ENCODE data around the gene FCHSD1. TPM values are rescaled to one million over a fixed set of nuclear protein-coding genes. Genes with fewer than 3 reads are reported as not detected.
A peak's percentile ranks its signal among the peaks of the same experiment; 100 is the strongest.

Gene FCHSD1
- total and polyA plus RNA-seq, 10 of the 15 experiments (the other 5 are each of a cell fraction or from before 2014, with no cell fraction given) = 0.97 to 22.8 (median 10.7) TPM

GRCh38 chr5:141636413-141637122 lies 14.7 kb downstream of the FCHSD1 start, which contains the start of the genes HDAC3 and RELL2 (continued):
- TF ChIP-seq BCL3 (IDR thresholded peaks at IDR 0.05; ENCODE audit: borderline replicate concordance, insufficient read depth, low read depth, low read length, poor library complexity, severe bottlenecking) = no peak
- TF ChIP-seq RAD21 (IDR thresholded peaks at IDR 0.05; ENCODE audit: insufficient read depth, low read depth, low read length) = no peak
- TF ChIP-seq DPF2 (IDR thresholded peaks at IDR 0.05) = peak; percentile 75
- no peak for TF ChIP-seq CEBPB (IDR thresholded peaks at IDR 0.05; ENCODE audit: borderline replicate concordance in 1 of 2, low read depth in 2 of 2, low read length in 2 of 2)
- TF ChIP-seq IRF3 (IDR thresholded peaks at IDR 0.05) = no peak
- TF ChIP-seq EED (IDR thresholded peaks at IDR 0.05; ENCODE audit: low read depth) = no peak
- no peak for TF ChIP-seq SREBF1 (IDR thresholded peaks at IDR 0.05; ENCODE audit: low read length)
- no peak; the same call in 1 of the 2 replicates for TF ChIP-seq CHD2 (IDR thresholded peaks at IDR 0.05; ENCODE audit: borderline replicate concordance, low read depth, low read length)
- 0 out of 2 replicates have a peak, but pooled peaks have one; percentile 5 for TF ChIP-seq TARDBP (IDR thresholded peaks at IDR 0.05; ENCODE audit: borderline replicate concordance)
- TF ChIP-seq ZNF207 (IDR thresholded peaks at IDR 0.05; ENCODE audit: borderline replicate concordance) = no peak
- TF ChIP-seq TCF12 (IDR thresholded peaks at IDR 0.05; ENCODE audit: low read depth, low read length) = no peak
- no peak for TF ChIP-seq STAT1 (conservative IDR thresholded peaks at IDR 0.05)
- peak; percentile 86; the same call in 1 of the 2 replicates for TF ChIP-seq BACH1 (IDR thresholded peaks at IDR 0.05; ENCODE audit: borderline replicate concordance)
- TF ChIP-seq ZBTB4 (CRISPR knock-in tag; IDR thresholded peaks at IDR 0.05) = no peak
- no peak for TF ChIP-seq USF1 (IDR thresholded peaks at IDR 0.05; ENCODE audit: borderline replicate concordance, extremely low read length, insufficient read depth, low read depth, low read length)
- no peak for TF ChIP-seq SKIL (IDR thresholded peaks at IDR 0.05; ENCODE audit: low read depth, poor library complexity, severe bottlenecking)
- peak; percentile 40 for TF ChIP-seq MYC (IDR thresholded peaks at IDR 0.05; ENCODE audit: insufficient read depth, insufficient read length, insufficient replicate concordance, low read length, severe bottlenecking)
